SU-DHL-6 (cell line): ENCODE results near the gene VEZT.

Experiments
- CTCF ChIP-seq: fragments of 200-600 bp; sonication (generic); IDR thresholded peaks from one replicate; pipeline ENCODE4 v1.5.1; 2017; ENCODE audit warnings: antibody characterized with exemption, mild to moderate bottlenecking, low read length, moderate library complexity; ENCODE audit not compliant: insufficient read depth, poor library complexity, severe bottlenecking
- EZH2phosphoT487 ChIP-seq: fragments of 200-600 bp; sonication (generic), shearing (Covaris generic); conservative IDR thresholded peaks from 2 replicates; pipeline ENCODE4 v1.6.1; 2018; ENCODE audit warnings: mild to moderate bottlenecking, antibody characterized with exemption, low read length, moderate library complexity, mixed read lengths

GRCh38 chr12:95220726-95221125 is 3.1 kb downstream of the VEZT start:
- TF ChIP-seq EZH2phosphoT487 (no peak), CTCF (no peak)
